ENCODE measurements around the gene GEMIN2. TPM values are rescaled to one million over a fixed set of nuclear protein-coding genes. Genes with fewer than 3 reads are reported as not detected.
"Not testable (repeated sequence)": the region's sequence is repeated elsewhere in the genome, so short reads cannot be mapped to it uniquely, and the experiment has no call there.

Gene GEMIN2
- total RNA-seq, 2 donors from 2014 or later, result 9.6 to 12.7 TPM

- intact Hi-C loops (cut with DNase I), result no loop called here
Measured at GRCh38 chr14:39107591-39107996, 6.5 kb upstream of the GEMIN2 start.

DNA sequence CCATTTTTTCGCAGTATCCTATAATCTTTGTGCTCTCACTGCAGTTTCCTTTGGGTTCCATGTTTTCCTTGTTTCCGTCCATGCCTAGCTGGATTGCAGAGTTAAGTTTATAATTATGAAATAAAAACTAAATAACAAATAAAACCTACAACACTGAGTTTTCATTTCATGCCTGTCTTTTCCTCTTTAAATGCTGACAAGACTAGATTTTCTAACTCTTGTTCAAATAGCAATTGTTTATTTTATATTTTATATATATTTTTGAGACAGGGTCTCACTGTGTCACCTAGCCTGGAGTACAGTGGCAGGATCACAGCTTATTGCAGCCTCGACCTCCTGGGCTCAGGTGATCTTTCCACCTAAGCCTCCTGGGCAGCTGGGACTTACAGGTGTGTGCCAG, 5.3 kb upstream of the GEMIN2 start:
- DNase-seq (ENCODE audit: low spot score), result no peak
- intact Hi-C loops (cut with DNase I), result no loop called here

More at GRCh38 chr14:39107591-39107996, 6.5 kb upstream of the GEMIN2 start:
- DNase-seq (ENCODE audit: low spot score), result no peak

DNA sequence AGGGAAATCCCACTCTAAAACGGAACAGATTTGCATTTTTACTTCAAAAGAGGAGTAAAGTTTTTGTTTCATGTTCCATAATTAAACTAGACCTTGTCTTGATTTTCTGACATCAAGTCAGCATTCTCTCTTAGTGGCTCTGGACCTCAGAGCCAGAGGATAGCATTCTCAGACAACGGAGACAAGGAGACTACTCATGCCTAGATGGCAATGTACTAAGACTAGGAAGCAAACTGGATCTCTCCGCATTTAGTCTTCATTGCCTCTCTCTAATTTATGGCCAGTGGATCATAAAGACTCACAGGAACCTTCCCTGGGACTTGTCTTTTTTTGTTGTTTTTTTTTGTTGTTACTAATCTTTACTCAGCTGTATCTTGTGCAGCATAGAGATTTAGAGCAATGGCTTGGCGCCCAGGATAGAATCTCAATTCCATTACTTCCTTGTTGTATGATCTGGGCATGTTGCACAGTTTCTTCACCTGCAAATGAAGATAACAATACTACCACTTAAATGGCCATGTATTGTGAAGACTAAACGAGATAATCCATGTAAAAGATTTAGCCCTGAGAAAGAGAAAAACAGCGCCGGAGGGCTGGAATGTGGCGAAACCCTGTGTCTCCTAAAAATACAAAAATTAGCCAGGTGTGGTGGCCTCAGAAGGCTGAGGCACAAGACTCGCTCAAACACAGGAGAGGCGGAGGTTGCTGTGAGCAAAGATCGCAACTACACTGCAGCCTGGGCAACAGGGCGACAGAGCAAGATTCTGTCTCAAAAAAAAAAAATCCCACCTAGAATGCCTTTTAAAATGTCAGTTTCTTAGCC, 4.0 kb upstream of the GEMIN2 start:
- DNase-seq (ENCODE audit: low spot score), result no peak
- intact Hi-C loops (cut with DNase I), result loop anchor here in 1 of 2 donors (10.0 kb wide), 1 partner anchor 55 kb away; no protein-coding TSS in a partner anchor

DNA sequence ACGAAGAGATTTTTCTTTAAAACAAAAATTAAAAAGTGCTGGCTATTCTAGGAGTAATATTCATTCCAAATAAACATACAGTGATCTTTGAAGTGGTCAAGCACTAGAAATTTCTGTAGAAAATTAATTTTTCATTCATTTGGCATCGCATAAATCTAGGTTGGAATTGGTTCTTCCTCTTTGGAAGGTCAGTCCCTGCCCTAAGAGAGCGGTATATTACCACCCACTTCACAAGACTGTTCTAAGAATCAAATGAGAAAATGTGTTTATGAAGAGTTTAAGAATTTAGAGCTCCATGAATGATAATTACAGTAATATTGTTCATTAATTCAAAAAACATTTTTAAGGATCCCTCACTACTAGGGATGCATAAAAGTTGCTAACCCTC, 444 bp upstream of the GEMIN2 start:
- intact Hi-C loops (cut with DNase I), result loop anchor here in 1 of 2 donors (10.0 kb wide), 1 partner anchor 51 kb away; no protein-coding TSS in a partner anchor

DNA sequence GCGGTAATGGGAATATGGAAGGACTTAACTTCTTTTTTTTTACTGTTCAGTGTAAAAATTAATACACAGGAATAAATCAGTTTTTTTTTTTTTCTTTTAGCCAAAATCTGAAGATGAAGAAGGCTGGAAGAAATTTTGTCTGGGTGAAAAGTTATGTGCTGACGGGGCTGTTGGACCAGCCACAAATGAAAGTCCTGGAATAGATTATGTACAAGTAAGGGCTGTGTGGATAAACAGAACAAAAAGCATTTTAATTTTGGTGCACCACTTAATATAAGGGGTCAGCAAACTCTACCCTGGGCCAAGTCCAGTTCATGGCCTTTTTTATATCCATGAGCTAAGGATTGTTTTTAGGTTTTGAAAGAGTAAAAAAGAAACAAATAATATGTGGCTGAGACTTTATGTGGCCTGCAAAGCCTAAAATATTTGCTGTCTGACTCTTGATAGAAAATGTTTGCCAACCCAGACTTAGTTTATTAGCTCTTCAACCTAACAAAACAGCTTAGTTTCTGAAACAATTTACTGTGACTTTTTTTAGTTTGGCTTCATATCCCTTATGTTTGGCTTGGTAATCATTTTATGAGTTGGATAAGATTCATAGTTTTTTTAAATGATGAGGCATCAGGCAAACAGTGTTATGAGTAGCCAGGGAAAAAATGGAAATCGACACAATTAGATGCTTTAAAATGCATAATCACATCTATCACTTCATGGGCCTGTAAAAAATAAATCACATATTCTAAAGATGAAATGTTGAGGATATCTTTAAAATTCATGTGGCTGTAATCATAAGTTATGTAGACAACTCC, 8.4 kb downstream of the GEMIN2 start:
- intact Hi-C loops (cut with DNase I), result no loop called here
- no peak for DNase-seq (ENCODE audit: low spot score)

More for the DNA sequence above, 444 bp upstream of the GEMIN2 start:
- DNase-seq (ENCODE audit: low spot score), result no peak

GRCh38 chr14:39137835-39138234, 23.7 kb downstream of the GEMIN2 start:
- intact Hi-C loops (cut with DNase I); DNase-seq (ENCODE audit: low spot score): not testable (repeated sequence)

- intact Hi-C loops (cut with DNase I), result no loop called here
- no peak for DNase-seq (ENCODE audit: low spot score)
Measured at GRCh38 chr14:39138440-39138839, 24.3 kb downstream of the GEMIN2 start.

GRCh38 chr14:39140170-39140569, 26.0 kb downstream of the GEMIN2 start:
- no peak for DNase-seq (ENCODE audit: low spot score)
- intact Hi-C loops (cut with DNase I), result no loop called here

DNA sequence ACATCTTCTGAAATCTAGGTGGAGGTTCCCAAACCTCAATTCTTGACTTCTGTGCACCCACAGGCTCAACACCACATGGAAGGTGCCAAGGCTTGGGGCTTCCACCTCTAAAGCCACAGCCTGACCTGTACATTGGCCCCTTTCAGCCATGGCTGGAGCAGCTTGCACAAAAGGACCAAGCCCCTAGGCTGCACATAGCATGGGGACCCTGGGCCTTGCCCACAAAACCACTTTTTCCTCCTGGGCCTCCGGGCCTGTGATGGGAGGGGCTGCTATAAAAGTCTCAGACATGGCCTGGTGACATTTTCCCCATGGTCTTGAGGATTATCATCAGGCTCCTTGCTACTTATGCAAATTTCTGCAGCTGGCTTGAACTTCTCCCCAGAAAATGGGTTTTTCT, 27.5 kb downstream of the GEMIN2 start:
- intact Hi-C loops (cut with DNase I); DNase-seq (ENCODE audit: low spot score): not testable (repeated sequence)

- intact Hi-C loops (cut with DNase I); DNase-seq (ENCODE audit: low spot score): not testable (repeated sequence)
Measured at GRCh38 chr14:39143226-39143625, 29.1 kb downstream of the GEMIN2 start.

DNA sequence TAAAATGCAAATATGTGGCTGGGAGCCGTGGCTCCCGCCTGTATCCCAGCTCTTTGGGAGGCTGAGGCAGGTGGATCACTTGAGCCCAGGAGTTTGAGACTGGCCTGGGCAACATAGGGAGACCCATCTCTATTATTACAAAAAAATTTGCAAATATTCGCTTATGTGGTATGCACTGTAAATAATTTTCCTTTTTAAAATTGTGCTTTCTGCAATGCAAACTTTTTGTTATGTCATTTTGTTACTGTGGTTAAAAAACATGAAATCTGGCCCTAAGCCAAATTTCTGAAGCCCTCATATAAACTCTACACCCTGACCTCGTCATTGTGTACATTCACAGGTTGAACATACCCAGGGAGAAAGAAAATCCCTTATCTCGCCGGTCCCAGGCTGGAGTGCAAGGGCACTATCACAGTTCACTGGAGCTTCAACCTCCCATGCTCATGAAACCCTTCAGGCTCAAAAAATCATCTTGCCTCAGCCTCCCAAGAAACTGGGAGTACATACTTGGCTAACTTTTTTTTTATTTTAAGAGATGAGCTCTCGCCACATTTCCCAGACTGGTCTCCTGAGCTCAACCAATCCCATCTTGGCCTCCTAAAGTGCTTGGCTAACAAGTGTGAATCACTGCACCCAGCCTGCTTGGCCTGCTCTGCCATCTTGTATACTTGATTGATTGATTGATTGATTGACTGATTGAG, 31.3 kb downstream of the GEMIN2 start:
- intact Hi-C loops (cut with DNase I), result no loop called here
- DNase-seq (ENCODE audit: low spot score), result no peak

- intact Hi-C loops (cut with DNase I), result no loop called here
- DNase-seq (ENCODE audit: low spot score), result no peak
Measured at GRCh38 chr14:39154594-39155189, 40.6 kb downstream of the GEMIN2 start.

GRCh38 chr14:39157491-39157890, 43.4 kb downstream of the GEMIN2 start:
- DNase-seq (ENCODE audit: low spot score), result no peak
- intact Hi-C loops (cut with DNase I), result no loop called here

- intact Hi-C loops (cut with DNase I), result no loop called here
- DNase-seq (ENCODE audit: low spot score), result no peak
Measured at GRCh38 chr14:39158222-39158858, 44.2 kb downstream of the GEMIN2 start.

- no peak for DNase-seq (ENCODE audit: low spot score)
- intact Hi-C loops (cut with DNase I), result loop anchor here in 1 of 2 donors (10.0 kb wide), 1 partner anchor 46 kb away; the partner anchor contains the start of gene GEMIN2
Measured at GRCh38 chr14:39160494-39160893, 46.4 kb downstream of the GEMIN2 start.

GRCh38 chr14:39167797-39168320, 53.7 kb downstream of the GEMIN2 start:
- intact Hi-C loops (cut with DNase I), result loop anchor here in 1 of 2 donors (10.0 kb wide), 1 partner anchor 53 kb away; the partner anchor contains the start of gene GEMIN2
- not testable (repeated sequence) for DNase-seq (ENCODE audit: low spot score)

DNA sequence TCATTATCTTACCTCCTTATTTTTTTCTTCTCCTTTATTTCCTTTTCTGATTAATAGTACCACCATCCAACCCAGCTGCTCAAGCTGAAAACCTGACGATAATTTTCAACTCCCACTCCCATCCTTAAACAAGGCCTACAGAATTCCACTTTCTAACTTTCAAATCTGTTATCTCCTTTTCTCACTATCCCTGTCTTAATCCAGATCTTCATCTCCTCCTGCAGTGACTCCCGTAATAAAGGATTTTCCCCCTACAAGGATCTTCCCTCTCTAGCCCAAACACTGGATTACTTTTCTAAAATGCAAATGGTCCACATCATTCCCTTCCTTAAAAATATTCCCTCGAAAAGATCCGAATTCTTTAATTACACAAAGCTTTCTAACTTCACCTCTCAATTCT, 54.5 kb downstream of the GEMIN2 start:
- DNase-seq (ENCODE audit: low spot score), result no peak
- intact Hi-C loops (cut with DNase I), result loop anchor here in 1 of 2 donors (10.0 kb wide), 1 partner anchor 54 kb away; the partner anchor contains the start of gene GEMIN2

GRCh38 chr14:39169541-39169900, 55.4 kb downstream of the GEMIN2 start:
- DNase-seq (ENCODE audit: low spot score), result no peak
- intact Hi-C loops (cut with DNase I), result loop anchor here in 1 of 2 donors (10.0 kb wide), 1 partner anchor 55 kb away; the partner anchor contains the start of gene GEMIN2

All from posterior vena cava (tissue), 2 donors.